CD4-positive, alpha-beta T cell treated with Interleukin-2 at 100 ng/mL for 4 hours (primary cell): Measurements from ENCODE around the gene C5orf63.
"Not testable (repeated sequence)": the region's sequence is repeated elsewhere in the genome, so short reads cannot be mapped to it uniquely, and the experiment has no call there.

Experiments used
- DNase-seq: peaks from one replicate; pipeline ENCODE4 v3.0.0-alpha.2; 2020; ENCODE audit warnings: low spot score

The C5orf63 gene

DNA sequence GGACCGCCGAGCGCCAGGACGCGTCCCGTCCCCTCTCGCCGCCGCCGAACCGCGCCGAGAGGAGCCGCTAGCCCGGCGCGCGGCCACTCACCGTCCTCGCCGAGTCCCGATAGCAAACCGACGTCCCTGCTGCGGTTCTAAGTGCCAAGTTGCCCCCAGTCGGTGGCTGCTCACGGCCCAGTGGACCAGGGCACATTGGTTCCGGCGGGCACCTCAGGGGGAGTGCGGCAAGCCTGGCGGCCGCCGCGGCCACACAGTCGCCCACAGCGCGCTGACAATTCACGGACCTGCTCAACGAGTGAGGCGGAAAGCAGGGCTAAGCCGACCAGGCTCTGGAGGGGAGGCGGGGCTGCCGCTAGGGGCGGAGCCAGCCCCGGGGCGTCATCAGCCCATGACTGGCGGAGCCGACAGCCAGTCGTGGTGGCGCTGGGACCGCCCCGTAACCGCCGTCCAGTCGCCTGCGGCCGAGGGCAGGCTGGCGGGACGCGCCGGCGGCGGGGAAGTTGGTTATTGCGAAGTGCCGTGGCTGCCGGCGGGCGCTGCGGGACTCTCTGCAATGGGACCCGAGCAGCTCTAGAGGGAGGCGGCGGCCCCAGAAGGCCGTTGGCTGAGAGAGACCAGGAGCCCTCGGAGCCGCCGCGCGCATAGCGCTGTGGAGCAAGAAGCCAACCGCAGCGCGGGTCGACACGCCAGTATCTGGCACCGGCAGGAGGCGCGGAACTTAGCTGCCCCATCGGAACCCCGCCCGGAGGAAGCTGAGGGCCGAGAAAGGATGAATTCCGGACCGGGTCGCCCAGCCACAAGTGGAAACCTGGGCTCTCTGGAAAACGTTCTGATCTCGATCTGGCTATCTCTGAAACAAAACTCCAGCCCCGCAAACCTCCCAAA is 42.8 kb downstream of the C5orf63 start, which contains the start of gene MARCHF3:
Gene MARCHF3 (minus strand): TSS at position 300 of the 888 bp plus-strand sequence. CDS start 112,387 bp downstream, outside the sequence.
- peak; percentile 92 for DNase-seq

GRCh38 chr5:127029581-127030258 is 43.6 kb downstream of the C5orf63 start:
- DNase-seq, result peak; percentile 42

- DNase-seq, result no peak
Observed at GRCh38 chr5:127028822-127029457, 44.4 kb downstream of the C5orf63 start.

DNA sequence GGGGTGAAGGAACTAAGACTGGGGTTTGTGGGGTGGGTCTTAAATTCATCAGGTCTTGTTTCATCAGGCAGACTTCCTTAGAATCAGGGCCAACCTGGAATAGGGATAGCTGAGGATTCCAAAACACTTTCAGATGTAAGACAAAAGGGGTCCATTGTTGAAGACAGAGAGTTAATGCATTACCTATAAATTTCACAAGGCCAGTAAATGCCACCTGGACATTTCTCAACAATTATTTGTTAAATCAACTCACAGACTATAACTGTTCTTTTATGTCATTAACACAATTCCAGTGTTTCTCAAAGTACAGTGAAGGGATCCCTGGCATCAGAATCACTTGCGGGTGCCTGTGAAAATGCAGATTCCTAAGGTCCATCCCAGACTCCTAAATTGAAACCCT is 45.8 kb downstream of the C5orf63 start:
- no peak for DNase-seq

DNA sequence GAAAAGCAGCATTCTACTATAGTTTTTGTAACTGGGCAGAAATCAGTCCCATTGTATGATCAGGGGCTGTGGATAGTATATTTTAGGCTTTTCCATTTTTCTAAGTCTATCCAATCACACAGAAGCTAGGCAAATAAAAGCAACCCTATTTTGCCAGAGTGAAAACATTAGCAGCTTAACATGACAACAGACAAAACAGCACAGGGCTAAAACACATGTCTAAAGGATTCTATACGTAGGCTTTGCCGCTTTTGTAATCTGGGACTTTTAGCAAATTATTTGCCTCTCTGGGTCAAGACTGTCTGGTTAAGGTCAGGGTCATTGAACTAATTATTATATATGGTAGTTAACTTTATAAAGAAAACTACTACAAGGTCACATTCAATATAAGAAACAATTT is 47.1 kb downstream of the C5orf63 start:
- DNase-seq, result no peak

GRCh38 chr5:127025467-127025866 is 47.8 kb downstream of the C5orf63 start:
- DNase-seq, result no peak

- DNase-seq, result no peak
Observed at GRCh38 chr5:127024821-127025220, 48.5 kb downstream of the C5orf63 start.

GRCh38 chr5:127023552-127024191 is 49.6 kb downstream of the C5orf63 start:
- DNase-seq, result not testable (repeated sequence)

GRCh38 chr5:127022846-127023245 is 50.5 kb downstream of the C5orf63 start:
- no peak for DNase-seq

- DNase-seq, result no peak
Observed at GRCh38 chr5:127019928-127020327, 53.4 kb downstream of the C5orf63 start.

DNA sequence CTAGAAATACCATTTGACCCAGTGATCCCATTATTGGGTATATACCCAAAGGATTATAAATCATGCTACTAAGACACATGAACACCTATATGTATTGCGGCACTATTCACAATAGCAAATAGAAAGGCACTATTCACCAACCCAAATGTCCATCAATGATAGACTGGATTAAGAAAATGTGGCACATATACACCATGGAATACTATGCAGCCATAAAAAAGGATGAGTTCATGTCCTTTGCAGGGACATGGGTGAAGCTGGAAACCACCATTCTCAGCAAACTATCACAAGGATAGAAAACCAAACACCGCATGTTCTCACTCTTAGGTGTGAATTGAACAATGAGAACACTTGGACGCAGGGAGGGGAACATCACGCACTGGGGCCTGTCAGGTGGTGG is 56.6 kb downstream of the C5orf63 start:
- not testable (repeated sequence) for DNase-seq

DNA sequence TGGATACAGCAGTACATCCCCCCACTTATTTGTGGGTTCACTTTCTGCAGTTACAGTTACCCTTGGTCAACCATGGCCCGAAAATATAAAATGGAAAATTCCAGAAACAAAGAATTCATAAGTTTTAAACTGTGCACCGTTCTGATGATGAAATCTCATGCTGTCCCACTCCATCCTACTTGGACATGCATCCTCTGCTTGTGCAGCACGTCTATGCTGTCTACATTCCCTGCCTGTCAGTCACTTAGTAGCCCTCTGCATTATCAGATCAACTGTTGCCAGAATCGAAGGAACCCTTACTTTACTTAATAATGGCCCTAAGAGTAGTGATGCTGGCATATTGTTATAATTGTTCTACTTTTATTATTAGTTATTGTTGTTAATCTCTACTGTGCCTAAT is 57.6 kb downstream of the C5orf63 start:
- DNase-seq, result no peak

- no peak for DNase-seq
Observed at GRCh38 chr5:127014573-127014972, 58.7 kb downstream of the C5orf63 start.

GRCh38 chr5:127013407-127013806 is 59.9 kb downstream of the C5orf63 start:
- no peak for DNase-seq

GRCh38 chr5:127012916-127013315 is 60.4 kb downstream of the C5orf63 start:
- DNase-seq, result no peak

GRCh38 chr5:127011961-127012644 is 61.2 kb downstream of the C5orf63 start:
- no peak for DNase-seq

DNA sequence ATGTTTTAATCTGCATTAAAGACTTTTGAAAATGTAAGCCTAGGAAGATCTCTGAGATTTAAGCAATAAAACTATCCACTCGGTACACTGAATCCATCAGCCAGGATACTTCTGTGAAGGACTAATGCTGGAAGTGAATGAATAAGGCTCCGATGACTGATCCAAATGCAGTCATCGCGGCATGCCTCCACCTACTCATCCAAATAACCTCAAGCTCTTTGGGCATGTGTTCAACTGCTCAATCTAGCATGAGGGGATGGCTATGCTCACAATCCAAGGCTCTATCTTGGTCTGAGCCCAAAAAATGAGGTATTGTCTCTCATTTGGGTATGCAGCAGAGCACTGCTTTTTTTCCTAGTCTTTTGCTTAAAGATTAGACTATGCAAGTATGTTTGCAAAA is 62.1 kb downstream of the C5orf63 start:
- no peak for DNase-seq

- DNase-seq, result no peak
Observed at GRCh38 chr5:127010362-127010761, 62.9 kb downstream of the C5orf63 start.

- DNase-seq, result no peak
Observed at GRCh38 chr5:127009784-127010183, 63.5 kb downstream of the C5orf63 start.

DNA sequence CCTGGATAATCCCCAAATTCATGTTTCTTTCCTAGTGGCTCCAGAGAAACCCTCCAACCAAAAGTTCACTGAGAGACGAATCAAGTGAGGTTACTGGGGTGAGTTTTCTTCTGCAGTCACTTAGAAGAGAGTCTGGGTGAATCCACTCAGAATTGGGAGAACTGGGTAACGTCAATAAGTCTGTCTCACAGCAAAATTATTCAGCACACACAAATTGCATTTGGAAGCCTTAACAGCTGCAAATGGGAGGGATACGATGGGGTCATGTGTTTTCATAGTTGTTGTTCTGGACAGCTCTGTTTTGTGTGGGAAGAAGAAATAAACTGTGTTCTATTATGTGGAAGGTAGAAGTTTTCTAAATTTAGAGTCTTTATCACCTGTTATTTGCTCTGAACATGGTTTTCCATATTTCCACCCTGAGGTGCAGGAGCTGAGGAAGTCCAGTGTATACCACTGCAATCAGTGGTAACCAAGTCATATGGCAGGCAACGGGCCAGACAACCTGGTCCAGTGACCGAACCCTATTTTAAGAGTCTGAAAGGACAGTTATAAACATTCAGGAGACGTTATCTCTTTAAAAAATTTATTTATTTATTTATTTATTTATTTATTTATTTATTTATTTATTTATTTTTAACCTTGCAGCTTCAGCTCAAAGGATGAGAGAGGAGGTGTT is 64.9 kb downstream of the C5orf63 start:
- no peak for DNase-seq

DNA sequence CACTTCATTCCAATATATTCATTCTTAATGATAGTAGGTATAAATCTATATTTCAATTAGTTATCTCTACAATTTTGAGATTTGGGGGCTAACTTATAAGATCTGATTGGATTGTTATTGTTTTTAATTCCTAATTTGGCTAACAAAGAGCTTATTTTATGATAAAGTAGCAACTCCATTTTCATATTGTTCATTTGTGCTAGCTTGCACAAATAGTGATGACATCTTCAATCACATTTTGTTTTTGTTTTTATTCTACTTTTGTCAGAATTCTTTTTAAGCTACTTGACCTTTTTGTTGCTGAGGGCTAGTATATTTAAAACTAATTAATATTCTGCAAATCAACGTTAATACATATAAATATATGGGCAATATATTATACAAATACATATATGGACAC is 65.8 kb downstream of the C5orf63 start:
- no peak for DNase-seq
